ENCODE measurements around the gene HES4. TPM values are rescaled to one million over a fixed set of nuclear protein-coding genes. Genes with fewer than 3 reads are reported as not detected.

Gene HES4
- total and polyA plus RNA-seq, 2 of the 13 experiments (the other 11 are each of a cell fraction or from before 2014, with no cell fraction given) = 8.8 to 10.6 TPM

DNA sequence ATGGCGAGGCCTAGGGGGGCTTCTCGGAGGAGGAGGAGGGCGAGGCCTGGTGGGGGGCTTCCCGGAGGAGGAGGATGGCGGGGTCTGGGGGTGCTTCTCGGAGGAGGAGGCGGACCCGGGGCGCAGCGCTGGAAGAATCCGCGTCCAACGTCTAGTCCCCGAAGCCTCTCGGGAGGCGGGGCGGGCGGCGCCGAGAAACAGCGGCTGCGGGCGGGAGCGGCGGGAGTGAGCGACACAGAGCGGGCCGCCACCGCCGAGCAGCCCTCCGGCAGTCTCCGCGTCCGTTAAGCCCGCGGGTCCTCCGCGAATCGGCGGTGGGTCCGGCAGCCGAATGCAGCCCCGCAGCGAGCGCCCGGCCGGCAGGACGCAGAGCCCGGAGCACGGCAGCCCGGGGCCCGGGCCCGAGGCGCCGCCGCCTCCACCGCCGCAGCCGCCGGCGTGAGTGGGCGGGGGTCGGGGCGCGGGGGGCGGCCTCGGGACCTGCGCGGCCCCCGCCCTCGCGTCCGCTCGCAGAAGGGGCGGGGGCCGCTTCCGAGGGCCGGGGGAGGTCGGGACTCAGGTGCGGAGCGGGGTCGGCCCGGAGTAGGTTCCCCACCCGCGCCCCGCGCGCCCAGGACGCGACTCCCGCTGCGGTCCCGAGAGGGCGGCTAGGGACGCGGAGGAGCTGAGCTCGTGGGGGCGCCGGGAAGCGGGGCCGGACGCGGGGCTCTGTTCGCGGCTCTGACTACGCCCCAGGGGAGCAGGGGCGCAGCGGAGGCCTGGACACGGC is 39.4 kb downstream of the HES4 start, which contains the start of gene KLHL17 (continued):
- TF ChIP-seq, protein P1, sequence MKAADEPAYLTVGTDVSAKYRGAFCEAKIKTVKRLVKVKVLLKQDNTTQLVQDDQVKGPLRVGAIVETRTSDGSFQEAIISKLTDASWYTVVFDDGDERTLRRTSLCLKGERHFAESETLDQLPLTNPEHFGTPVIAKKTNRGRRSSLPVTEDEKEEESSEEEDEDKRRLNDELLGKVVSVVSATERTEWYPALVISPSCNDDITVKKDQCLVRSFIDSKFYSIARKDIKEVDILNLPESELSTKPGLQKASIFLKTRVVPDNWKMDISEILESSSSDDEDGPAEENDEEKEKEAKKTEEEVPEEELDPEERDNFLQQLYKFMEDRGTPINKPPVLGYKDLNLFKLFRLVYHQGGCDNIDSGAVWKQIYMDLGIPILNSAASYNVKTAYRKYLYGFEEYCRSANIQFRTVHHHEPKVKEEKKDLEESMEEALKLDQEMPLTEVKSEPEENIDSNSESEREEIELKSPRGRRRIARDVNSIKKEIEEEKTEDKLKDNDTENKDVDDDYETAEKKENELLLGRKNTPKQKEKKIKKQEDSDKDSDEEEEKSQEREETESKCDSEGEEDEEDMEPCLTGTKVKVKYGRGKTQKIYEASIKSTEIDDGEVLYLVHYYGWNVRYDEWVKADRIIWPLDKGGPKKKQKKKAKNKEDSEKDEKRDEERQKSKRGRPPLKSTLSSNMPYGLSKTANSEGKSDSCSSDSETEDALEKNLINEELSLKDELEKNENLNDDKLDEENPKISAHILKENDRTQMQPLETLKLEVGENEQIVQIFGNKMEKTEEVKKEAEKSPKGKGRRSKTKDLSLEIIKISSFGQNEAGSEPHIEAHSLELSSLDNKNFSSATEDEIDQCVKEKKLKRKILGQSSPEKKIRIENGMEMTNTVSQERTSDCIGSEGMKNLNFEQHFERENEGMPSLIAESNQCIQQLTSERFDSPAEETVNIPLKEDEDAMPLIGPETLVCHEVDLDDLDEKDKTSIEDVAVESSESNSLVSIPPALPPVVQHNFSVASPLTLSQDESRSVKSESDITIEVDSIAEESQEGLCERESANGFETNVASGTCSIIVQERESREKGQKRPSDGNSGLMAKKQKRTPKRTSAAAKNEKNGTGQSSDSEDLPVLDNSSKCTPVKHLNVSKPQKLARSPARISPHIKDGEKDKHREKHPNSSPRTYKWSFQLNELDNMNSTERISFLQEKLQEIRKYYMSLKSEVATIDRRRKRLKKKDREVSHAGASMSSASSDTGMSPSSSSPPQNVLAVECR (CRISPR knock-in tag; IDR thresholded peaks at IDR 0.05; ENCODE audit: borderline replicate concordance) = peak; percentile 75; the same call in 1 of the 2 replicates
- TF ChIP-seq ZNF496 (CRISPR knock-in tag; IDR thresholded peaks at IDR 0.05; ENCODE audit: insufficient replicate concordance) (no peak), RBM22 (optimal IDR thresholded peaks at IDR 0.05; ENCODE audit: low read length) (no peak), KLF15 (CRISPR knock-in tag; IDR thresholded peaks at IDR 0.05; ENCODE audit: borderline replicate concordance) (no peak), BHLHE40 (IDR thresholded peaks at IDR 0.05; ENCODE audit: low read length) (no peak), KAT2B (IDR thresholded peaks at IDR 0.05; ENCODE audit: borderline replicate concordance, low read depth, low read length) (no peak), ZNF703 (CRISPR knock-in tag; IDR thresholded peaks at IDR 0.05; ENCODE audit: borderline replicate concordance) (no peak), ZNF773 (CRISPR knock-in tag; IDR thresholded peaks at IDR 0.05; ENCODE audit: borderline replicate concordance) (no peak), ZNF761 (CRISPR knock-in tag; conservative IDR thresholded peaks at IDR 0.05) (0 out of 2 replicates have a peak, but pooled peaks have one; percentile 16), ZNF75D (CRISPR knock-in tag; IDR thresholded peaks at IDR 0.05; ENCODE audit: borderline replicate concordance) (no peak), RAD21 (CRISPR knock-in tag; IDR thresholded peaks at IDR 0.05) (no peak), ZNF232 (CRISPR knock-in tag; IDR thresholded peaks at IDR 0.05; ENCODE audit: borderline replicate concordance) (no peak), ZNF768 (CRISPR knock-in tag; IDR thresholded peaks at IDR 0.05) (peak; percentile 96), ZSCAN9 (CRISPR knock-in tag; IDR thresholded peaks at IDR 0.05; ENCODE audit: borderline replicate concordance) (no peak), ZNF772 (CRISPR knock-in tag; IDR thresholded peaks at IDR 0.05) (peak; percentile 78; the same call in 1 of the 2 replicates), ESRRA (CRISPR knock-in tag; IDR thresholded peaks at IDR 0.05; ENCODE audit: low read depth) (no peak)
- TF ChIP-seq, protein P2, sequence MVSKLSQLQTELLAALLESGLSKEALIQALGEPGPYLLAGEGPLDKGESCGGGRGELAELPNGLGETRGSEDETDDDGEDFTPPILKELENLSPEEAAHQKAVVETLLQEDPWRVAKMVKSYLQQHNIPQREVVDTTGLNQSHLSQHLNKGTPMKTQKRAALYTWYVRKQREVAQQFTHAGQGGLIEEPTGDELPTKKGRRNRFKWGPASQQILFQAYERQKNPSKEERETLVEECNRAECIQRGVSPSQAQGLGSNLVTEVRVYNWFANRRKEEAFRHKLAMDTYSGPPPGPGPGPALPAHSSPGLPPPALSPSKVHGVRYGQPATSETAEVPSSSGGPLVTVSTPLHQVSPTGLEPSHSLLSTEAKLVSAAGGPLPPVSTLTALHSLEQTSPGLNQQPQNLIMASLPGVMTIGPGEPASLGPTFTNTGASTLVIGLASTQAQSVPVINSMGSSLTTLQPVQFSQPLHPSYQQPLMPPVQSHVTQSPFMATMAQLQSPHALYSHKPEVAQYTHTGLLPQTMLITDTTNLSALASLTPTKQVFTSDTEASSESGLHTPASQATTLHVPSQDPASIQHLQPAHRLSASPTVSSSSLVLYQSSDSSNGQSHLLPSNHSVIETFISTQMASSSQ (IDR thresholded peaks at IDR 0.05; ENCODE audit: low read depth) = no peak
- TF ChIP-seq, protein P2 (CRISPR knock-in tag; IDR thresholded peaks at IDR 0.05; ENCODE audit: borderline replicate concordance) = no peak; the same call in 1 of the 2 replicates
- TF ChIP-seq, protein P3, sequence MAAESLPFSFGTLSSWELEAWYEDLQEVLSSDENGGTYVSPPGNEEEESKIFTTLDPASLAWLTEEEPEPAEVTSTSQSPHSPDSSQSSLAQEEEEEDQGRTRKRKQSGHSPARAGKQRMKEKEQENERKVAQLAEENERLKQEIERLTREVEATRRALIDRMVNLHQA (CRISPR knock-in tag; IDR thresholded peaks at IDR 0.05) = no peak
- TF ChIP-seq, protein P4, sequence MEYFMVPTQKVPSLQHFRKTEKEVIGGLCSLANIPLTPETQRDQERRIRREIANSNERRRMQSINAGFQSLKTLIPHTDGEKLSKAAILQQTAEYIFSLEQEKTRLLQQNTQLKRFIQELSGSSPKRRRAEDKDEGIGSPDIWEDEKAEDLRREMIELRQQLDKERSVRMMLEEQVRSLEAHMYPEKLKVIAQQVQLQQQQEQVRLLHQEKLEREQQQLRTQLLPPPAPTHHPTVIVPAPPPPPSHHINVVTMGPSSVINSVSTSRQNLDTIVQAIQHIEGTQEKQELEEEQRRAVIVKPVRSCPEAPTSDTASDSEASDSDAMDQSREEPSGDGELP (IDR thresholded peaks at IDR 0.05; ENCODE audit: borderline replicate concordance, low read depth) = no peak

All from HepG2 (cell line).